OCI-LY3 (cell line): ENCODE measurements around the gene CCDC167.

Source experiments
- H2AFZ ChIP-seq: fragments of 200-600, 300-600 bp; shearing (Covaris generic); 2 replicates; pipeline ENCODE4 v1.6.0; 2014; ENCODE audit warnings: antibody characterized with exemption, low read depth, low read length
- H3K27ac ChIP-seq: fragments of 200-600, 300-600 bp; sonication (generic); 2 replicates; pipeline ENCODE4 v1.5.1; 2014; ENCODE audit warnings: mild to moderate bottlenecking, low read length, moderate library complexity, mixed read lengths
- H3K27me3 ChIP-seq: fragments of 200-600, 300-600 bp; sonication (generic); 2 replicates; pipeline ENCODE4 v1.6.1; 2014; ENCODE audit warnings: low read depth, low read length, mixed read lengths
- H3K36me3 ChIP-seq: fragments of 200-600, 300-600 bp; sonication (generic); replicated peaks from 2 replicates; pipeline ENCODE3; 2014; ENCODE audit warnings: low read depth, low read length, mixed read lengths
- H3K4me1 ChIP-seq: fragments of 300-600, 200-600 bp; sonication (generic); 2 replicates; pipeline ENCODE4 v1.6.1; 2014; ENCODE audit warnings: low read length, mixed read lengths
- H3K4me2 ChIP-seq: fragments of 200-600, 300-600 bp; sonication (generic); 2 replicates; pipeline ENCODE4 v1.6.1; 2014; ENCODE audit warnings: low read length, mixed read lengths
- H3K4me3 ChIP-seq: fragments of 300-600, 200-600 bp; sonication (generic); 2 replicates; pipeline ENCODE4 v1.5.1; 2014; ENCODE audit warnings: antibody characterized with exemption, mild to moderate bottlenecking, low read length, moderate library complexity
- H3K79me2 ChIP-seq: fragments of 300-600, 200-600 bp; shearing (Covaris generic); 2 replicates; pipeline ENCODE4 v1.6.1; 2014; ENCODE audit warnings: mild to moderate bottlenecking, low read length, mixed read lengths
- H3K9ac ChIP-seq: fragments of 300-600, 200-600 bp; shearing (Covaris generic); 2 replicates; pipeline ENCODE4 v1.6.0; 2014; ENCODE audit warnings: mild to moderate bottlenecking, low read length, moderate library complexity
- H3K9me3 ChIP-seq: fragments of 200-600, 300-600 bp; shearing (Covaris generic); 2 replicates; pipeline ENCODE4 v1.6.1; 2014; ENCODE audit warnings: low read length, mixed read lengths; ENCODE audit not compliant: insufficient read depth
- H4K20me1 ChIP-seq: fragments of 200-600, 300-600 bp; sonication (generic); 2 replicates; pipeline ENCODE4 v1.6.1; 2016; ENCODE audit warnings: low read length, mixed read lengths; ENCODE audit not compliant: insufficient read depth
- EZH2phosphoT487 ChIP-seq: fragments of 200-600 bp; shearing (Covaris generic); IDR thresholded peaks from 2 replicates; pipeline ENCODE4 v1.6.1; 2018; ENCODE audit warnings: antibody characterized with exemption, mixed run types, low read depth
- TF ChIP-seq, protein P1 (sequence below): fragments of 200-600, 300-600 bp; sonication (generic); IDR thresholded peaks from 2 replicates; pipeline ENCODE4 v1.5.1; 2014; ENCODE audit warnings: antibody characterized with exemption, low read length, low read depth

The CCDC167 gene

GRCh38 chr6:37537548-37537947, 37.9 kb upstream of the CCDC167 start:
- Histone ChIP-seq H3K36me3 (no peaks in the 10 kb centered on the region), H3K9ac (no peak overlapping the region), H3K79me2 (no peaks in the 10 kb centered on the region), H3K4me2 (no peak overlapping the region), H3K9me3 (no peaks in the 10 kb centered on the region), H2AFZ (no peak overlapping the region), H3K4me1 (peaks cover 11% of the 10 kb centered on the region; the same call in 1 of the 2 replicates), H3K27me3 (peaks cover 18% of the 10 kb centered on the region), H4K20me1 (no peaks in the 10 kb centered on the region), H3K4me3 (no peak overlapping the region), H3K27ac (no peak overlapping the region)
- TF ChIP-seq EZH2phosphoT487: no peak
- TF ChIP-seq, protein P1, sequence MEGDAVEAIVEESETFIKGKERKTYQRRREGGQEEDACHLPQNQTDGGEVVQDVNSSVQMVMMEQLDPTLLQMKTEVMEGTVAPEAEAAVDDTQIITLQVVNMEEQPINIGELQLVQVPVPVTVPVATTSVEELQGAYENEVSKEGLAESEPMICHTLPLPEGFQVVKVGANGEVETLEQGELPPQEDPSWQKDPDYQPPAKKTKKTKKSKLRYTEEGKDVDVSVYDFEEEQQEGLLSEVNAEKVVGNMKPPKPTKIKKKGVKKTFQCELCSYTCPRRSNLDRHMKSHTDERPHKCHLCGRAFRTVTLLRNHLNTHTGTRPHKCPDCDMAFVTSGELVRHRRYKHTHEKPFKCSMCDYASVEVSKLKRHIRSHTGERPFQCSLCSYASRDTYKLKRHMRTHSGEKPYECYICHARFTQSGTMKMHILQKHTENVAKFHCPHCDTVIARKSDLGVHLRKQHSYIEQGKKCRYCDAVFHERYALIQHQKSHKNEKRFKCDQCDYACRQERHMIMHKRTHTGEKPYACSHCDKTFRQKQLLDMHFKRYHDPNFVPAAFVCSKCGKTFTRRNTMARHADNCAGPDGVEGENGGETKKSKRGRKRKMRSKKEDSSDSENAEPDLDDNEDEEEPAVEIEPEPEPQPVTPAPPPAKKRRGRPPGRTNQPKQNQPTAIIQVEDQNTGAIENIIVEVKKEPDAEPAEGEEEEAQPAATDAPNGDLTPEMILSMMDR: no peak

- Histone ChIP-seq H3K9ac (no peak overlapping the region), H3K79me2 (no peaks in the 10 kb centered on the region), H3K4me2 (no peak overlapping the region), H2AFZ (no peak overlapping the region), H3K9me3 (no peaks in the 10 kb centered on the region), H3K27ac (no peak overlapping the region), H4K20me1 (no peaks in the 10 kb centered on the region), H3K4me1 (peaks cover 11% of the 10 kb centered on the region; the same call in 1 of the 2 replicates), H3K27me3 (peaks cover 28% of the 10 kb centered on the region), H3K36me3 (no peaks in the 10 kb centered on the region), H3K4me3 (no peak overlapping the region)
- no peak for TF ChIP-seq EZH2phosphoT487
- TF ChIP-seq, protein P1: no peak
Observed at GRCh38 chr6:37536491-37537190, 36.9 kb upstream of the CCDC167 start.

- no peak overlapping the region for H3K4me3 ChIP-seq
- H3K9me3 ChIP-seq: no peaks in the 10 kb centered on the region
- no peaks in the 10 kb centered on the region for H4K20me1 ChIP-seq
- no peak overlapping the region for H3K4me2 ChIP-seq
- H3K27me3 ChIP-seq: peaks cover 35% of the 10 kb centered on the region
- no peaks in the 10 kb centered on the region for H3K79me2 ChIP-seq
- no peaks in the 10 kb centered on the region for H3K36me3 ChIP-seq
- peaks cover 11% of the 10 kb centered on the region; the same call in 1 of the 2 replicates for H3K4me1 ChIP-seq
- H3K27ac ChIP-seq: no peak overlapping the region
- H3K9ac ChIP-seq: no peak overlapping the region
- H2AFZ ChIP-seq: no peak overlapping the region
- TF ChIP-seq EZH2phosphoT487: no peak
- TF ChIP-seq, protein P1: no peak
Observed at GRCh38 chr6:37535759-37536490, 36.2 kb upstream of the CCDC167 start.

- Histone ChIP-seq H3K4me1 (peaks cover 11% of the 10 kb centered on the region; the same call in 1 of the 2 replicates), H3K79me2 (no peaks in the 10 kb centered on the region), H3K9me3 (no peaks in the 10 kb centered on the region), H3K27ac (no peak overlapping the region), H3K4me3 (no peak overlapping the region), H3K4me2 (no peak overlapping the region), H3K9ac (no peak overlapping the region), H3K27me3 (peaks cover 39% of the 10 kb centered on the region), H3K36me3 (no peaks in the 10 kb centered on the region), H2AFZ (no peak overlapping the region), H4K20me1 (no peaks in the 10 kb centered on the region)
- TF ChIP-seq, protein P1: no peak
- TF ChIP-seq EZH2phosphoT487: no peak
Observed at GRCh38 chr6:37535428-37535758, 35.7 kb upstream of the CCDC167 start.
